CD4-positive, alpha-beta memory T cell (primary cell): ENCODE measurements around the gene ZIM2. TPM values are rescaled to one million over a fixed set of nuclear protein-coding genes. Genes with fewer than 3 reads are reported as not detected.

Source experiments
- CTCF ChIA-PET: fragments of 350-600 bp; sonication (Branson Sonifier 250); formaldehyde crosslinking; loops from one replicate; lab custom pipeline; 2021; ENCODE audit warnings: inconsistent platforms; ENCODE audit not compliant: partially characterized antibody; lab: Charles Lee
- POLR2A ChIA-PET: fragments of 350-600 bp; sonication (Branson Sonifier 250); formaldehyde crosslinking; loops from one replicate; lab custom pipeline; 2021; ENCODE audit not compliant: partially characterized antibody; lab: Charles Lee
- DNase-seq, 5 donors: peaks; one replicate each; pipeline versions ENCODE4 v3.0.0 to v3.0.0-alpha.2; 2020 to 2022; ENCODE audit warnings: mixed read lengths in 1 of 5
- H3K27ac ChIP-seq: one replicate; pipeline ENCODE4 v1.7.0; 2013; ENCODE audit warnings: low read depth, low read length
- H3K27me3 ChIP-seq: 2 replicates; pipeline ENCODE4 v1.7.0; 2013; ENCODE audit warnings: mild to moderate bottlenecking, low read length, moderate library complexity; ENCODE audit not compliant: insufficient read depth
- H3K36me3 ChIP-seq: 2 replicates; pipeline ENCODE4 v1.7.0; 2013; ENCODE audit warnings: mild to moderate bottlenecking, low read length, moderate library complexity; ENCODE audit not compliant: insufficient read depth
- H3K4me1 ChIP-seq: 2 replicates; pipeline ENCODE4 v1.7.0; 2013; ENCODE audit warnings: mild to moderate bottlenecking, low read length, moderate library complexity; ENCODE audit not compliant: insufficient read depth
- H3K4me3 ChIP-seq, 2 donors: one replicate each; pipeline ENCODE4 v1.7.0; 2013; ENCODE audit warnings: low read length in 2 of 2, mild to moderate bottlenecking in 1 of 2
- H3K9me3 ChIP-seq, 2 donors: one replicate each; pipeline ENCODE4 v1.7.0; 2013; ENCODE audit warnings: low read length in 2 of 2, control low read depth in 1 of 2; ENCODE audit not compliant: control insufficient read depth in 1 of 2
- H3K27ac Mint-ChIP-seq, 7 donors: one replicate each; pipeline ENCODE4 v1.8.0; 2020 to 2021; ENCODE audit warnings: mixed read lengths in 7 of 7, mild to moderate bottlenecking in 6 of 7, inconsistent platforms in 3 of 7, moderate library complexity in 3 of 7
- H3K27me3 Mint-ChIP-seq, 2 donors: one replicate each; pipeline ENCODE4 v1.8.0; 2020 to 2021; ENCODE audit warnings: mixed read lengths in 2 of 2
- H3K36me3 Mint-ChIP-seq, 2 donors: one replicate each; pipeline ENCODE4 v1.8.0; 2020 to 2021; ENCODE audit warnings: mixed read lengths in 2 of 2, inconsistent platforms in 1 of 2, mild to moderate bottlenecking in 1 of 2
- H3K4me1 Mint-ChIP-seq, 4 donors: one replicate each; pipeline ENCODE4 v1.8.0; 2020 to 2021; ENCODE audit warnings: mixed read lengths in 4 of 4, mild to moderate bottlenecking in 1 of 4
- H3K4me3 Mint-ChIP-seq, 8 donors: one replicate each; pipeline ENCODE4 v1.8.0; 2020 to 2021; ENCODE audit warnings: mixed read lengths in 8 of 8, mild to moderate bottlenecking in 7 of 8, moderate library complexity in 6 of 8, inconsistent platforms in 3 of 8
- H3K9me3 Mint-ChIP-seq, 8 donors: one replicate each; pipeline ENCODE4 v1.8.0; 2020 to 2021; ENCODE audit warnings: mixed read lengths in 8 of 8, mild to moderate bottlenecking in 5 of 8, inconsistent platforms in 3 of 8, moderate library complexity in 1 of 8
- intact Hi-C: fragments of 100-400 bp; cut with micrococcal nuclease; formaldehyde crosslinking; loops from one replicate; pipeline ENCODE4 v1.15.1; 2023
- polyA plus RNA-seq, 2 donors: library from polyadenylated mRNA; unstranded; fragments of 300-500 nt; fragmentation: Illumina TruSeq; gene quantifications; one replicate each; pipeline ENCODE4 v1.2.3, GENCODE V29; 2021
- total RNA-seq, 2 experiments: library from RNA; stranded (reverse); gene quantifications; one replicate each; pipeline ENCODE4 v1.2.3, GENCODE V29; 2021

Gene ZIM2
- total and polyA plus RNA-seq, 4 experiments from 2014 or later: not detected

GRCh38 chr19:56874530-56874929, 34.0 kb upstream of the ZIM2 start:
- intact Hi-C loops: no loop called here
- Histone ChIP-seq H3K4me3 (no peak overlapping the region), H3K36me3 (no peaks in the 10 kb centered on the region), H3K9me3 (peaks cover 0 to 5% of the 10 kb centered on the region in 2 donors), H3K4me1 (no peaks in the 10 kb centered on the region), H3K27ac (no peak overlapping the region), H3K27me3 (no peaks in the 10 kb centered on the region)
- POLR2A ChIA-PET: no interaction called here
- no peak for DNase-seq
- no peaks in the 10 kb centered on the region for H3K4me1 Mint-ChIP-seq
- H3K36me3 Mint-ChIP-seq: peaks cover 4 to 8% of the 10 kb centered on the region in 2 donors
- no peak overlapping the region for H3K27ac Mint-ChIP-seq
- no peaks in the 10 kb centered on the region for H3K27me3 Mint-ChIP-seq
- H3K4me3 Mint-ChIP-seq: no peak overlapping the region
- CTCF ChIA-PET: no interaction called here
- H3K9me3 Mint-ChIP-seq: peaks cover 4 to 77% (median 53%) of the 10 kb centered on the region in 8 donors

GRCh38 chr19:56873493-56873892, 33.0 kb upstream of the ZIM2 start:
- Histone ChIP-seq H3K27ac (no peak overlapping the region), H3K36me3 (no peaks in the 10 kb centered on the region), H3K27me3 (no peaks in the 10 kb centered on the region), H3K9me3 (peaks cover 0 to 5% of the 10 kb centered on the region in 2 donors), H3K4me1 (no peaks in the 10 kb centered on the region), H3K4me3 (no peak overlapping the region)
- ChIA-PET POLR2A (no interaction called here), CTCF (no interaction called here)
- Mint-ChIP-seq H3K27me3 (no peaks in the 10 kb centered on the region), H3K36me3 (peaks cover 4 to 8% of the 10 kb centered on the region in 2 donors), H3K4me3 (no peak overlapping the region), H3K27ac (no peak overlapping the region), H3K4me1 (no peaks in the 10 kb centered on the region), H3K9me3 (peaks cover 5 to 73% (median 53%) of the 10 kb centered on the region in 8 donors)
- no peak for DNase-seq
- intact Hi-C loops: no loop called here

GRCh38 chr19:56869886-56870285, 29.4 kb upstream of the ZIM2 start:
- POLR2A ChIA-PET: no interaction called here
- CTCF ChIA-PET: no interaction called here
- Histone ChIP-seq H3K9me3 (peaks cover 0 to 9% of the 10 kb centered on the region in 2 donors), H3K4me3 (no peak overlapping the region), H3K4me1 (no peaks in the 10 kb centered on the region), H3K27me3 (no peaks in the 10 kb centered on the region), H3K27ac (no peak overlapping the region), H3K36me3 (no peaks in the 10 kb centered on the region)
- intact Hi-C loops: no loop called here
- Mint-ChIP-seq H3K4me1 (no peaks in the 10 kb centered on the region), H3K4me3 (no peak overlapping the region), H3K36me3 (peaks cover 0 to 5% of the 10 kb centered on the region in 2 donors), H3K27me3 (no peaks in the 10 kb centered on the region), H3K9me3 (peaks cover 5 to 74% (median 46%) of the 10 kb centered on the region in 8 donors), H3K27ac (no peak overlapping the region)
- DNase-seq: no peak

GRCh38 chr19:56868446-56868845, 27.9 kb upstream of the ZIM2 start:
- ChIA-PET CTCF (no interaction called here), POLR2A (no interaction called here)
- Histone ChIP-seq H3K9me3 (peaks cover 0 to 11% of the 10 kb centered on the region in 2 donors), H3K4me3 (no peak overlapping the region), H3K27ac (no peak overlapping the region), H3K27me3 (no peaks in the 10 kb centered on the region), H3K4me1 (no peaks in the 10 kb centered on the region), H3K36me3 (no peaks in the 10 kb centered on the region)
- no peak for DNase-seq
- intact Hi-C loops: no loop called here
- H3K27me3 Mint-ChIP-seq: no peaks in the 10 kb centered on the region
- peaks cover 8 to 69% (median 45%) of the 10 kb centered on the region in 8 donors for H3K9me3 Mint-ChIP-seq
- peaks cover 0 to 4% of the 10 kb centered on the region in 2 donors for H3K36me3 Mint-ChIP-seq
- H3K27ac Mint-ChIP-seq: peak overlapping the region in 1 of 7 donors; percentile 2
- H3K4me3 Mint-ChIP-seq: no peak overlapping the region
- H3K4me1 Mint-ChIP-seq: no peaks in the 10 kb centered on the region

- H3K4me3 ChIP-seq: no peak overlapping the region
- ChIA-PET POLR2A (no interaction called here), CTCF (no interaction called here)
- no peaks in the 10 kb centered on the region for H3K4me1 Mint-ChIP-seq
- no peak overlapping the region for H3K27ac ChIP-seq
- no peak for DNase-seq
- peaks cover 0 to 11% of the 10 kb centered on the region in 2 donors for H3K9me3 ChIP-seq
- H3K36me3 Mint-ChIP-seq: no peaks in the 10 kb centered on the region
- peaks cover 6 to 63% (median 38%) of the 10 kb centered on the region in 8 donors for H3K9me3 Mint-ChIP-seq
- no peak overlapping the region for H3K27ac Mint-ChIP-seq
- no peaks in the 10 kb centered on the region for H3K27me3 Mint-ChIP-seq
- no peak overlapping the region for H3K4me3 Mint-ChIP-seq
- H3K27me3 ChIP-seq: no peaks in the 10 kb centered on the region
- intact Hi-C loops: no loop called here
- no peaks in the 10 kb centered on the region for H3K36me3 ChIP-seq
- H3K4me1 ChIP-seq: no peaks in the 10 kb centered on the region
These were observed 26.0 kb upstream of the ZIM2 start for GRCh38 chr19:56866538-56866937.

GRCh38 chr19:56864443-56865125, 24.1 kb upstream of the ZIM2 start:
- no peak overlapping the region for H3K4me3 Mint-ChIP-seq
- Histone ChIP-seq H3K4me3 (no peak overlapping the region), H3K27me3 (no peaks in the 10 kb centered on the region), H3K36me3 (no peaks in the 10 kb centered on the region), H3K27ac (no peak overlapping the region), H3K4me1 (no peaks in the 10 kb centered on the region), H3K9me3 (peaks cover 0 to 11% of the 10 kb centered on the region in 2 donors)
- H3K4me1 Mint-ChIP-seq: no peaks in the 10 kb centered on the region
- H3K36me3 Mint-ChIP-seq: no peaks in the 10 kb centered on the region
- ChIA-PET POLR2A (no interaction called here), CTCF (no interaction called here)
- H3K9me3 Mint-ChIP-seq: peaks cover 6 to 60% (median 28%) of the 10 kb centered on the region in 8 donors
- H3K27ac Mint-ChIP-seq: no peak overlapping the region
- intact Hi-C loops: no loop called here
- DNase-seq: no peak
- H3K27me3 Mint-ChIP-seq: no peaks in the 10 kb centered on the region

GRCh38 chr19:56862741-56863140, 22.2 kb upstream of the ZIM2 start:
- POLR2A ChIA-PET: no interaction called here
- no peaks in the 10 kb centered on the region for H3K36me3 Mint-ChIP-seq
- no peak for DNase-seq
- Histone ChIP-seq H3K27ac (no peak overlapping the region), H3K4me3 (no peak overlapping the region), H3K4me1 (no peaks in the 10 kb centered on the region), H3K9me3 (peaks cover 0 to 11% of the 10 kb centered on the region in 2 donors), H3K27me3 (no peaks in the 10 kb centered on the region), H3K36me3 (no peaks in the 10 kb centered on the region)
- CTCF ChIA-PET: no interaction called here
- no peak overlapping the region for H3K4me3 Mint-ChIP-seq
- H3K4me1 Mint-ChIP-seq: no peaks in the 10 kb centered on the region
- intact Hi-C loops: no loop called here
- peaks cover 5 to 58% (median 33%) of the 10 kb centered on the region in 8 donors for H3K9me3 Mint-ChIP-seq
- H3K27ac Mint-ChIP-seq: no peak overlapping the region
- H3K27me3 Mint-ChIP-seq: no peaks in the 10 kb centered on the region
